A549 (cell line): ENCODE results near the gene PCNX3. TPM values are rescaled to one million over a fixed set of nuclear protein-coding genes. Genes with fewer than 3 reads are reported as not detected.

Experiments
- ATAC-seq, 2 experiments: fragments of 200-7000 bp in 1 of 2; fragments of >200 bp in 1 of 2; cut with Nextera tagmentation in 1 of 2; cut with Tn5 transposase in 1 of 2; 3 replicates each; pipeline versions ENCODE4 v1.8.0 to v1.9.1; 2018 to 2020; ENCODE audit warnings: mild to moderate bottlenecking in 1 of 2, moderate library complexity in 1 of 2
- CTCF ChIA-PET: fragments of 300-600 bp; sonication (Branson Sonifier 250); formaldehyde crosslinking; extraction: SDS; loops from one replicate; lab custom pipeline; 2021; ENCODE audit warnings: antibody characterized with exemption, inconsistent platforms; lab: Yijun Ruan, JAX
- POLR2A ChIA-PET: fragments of 350-600 bp; formaldehyde crosslinking; extraction: SDS; loops from one replicate; lab custom pipeline; 2021; ENCODE audit warnings: antibody characterized with exemption, inconsistent platforms; lab: Yijun Ruan, JAX
- DNase-seq, 2 experiments: peaks; one replicate each; pipeline versions ENCODE4 v3.0.0 to v3.0.0-alpha.2; 2011 to 2016; ENCODE audit warnings: low read depth in 1 of 2, low spot score in 1 of 2
- FAIRE-seq: peaks from 2 replicates; lab custom pipeline; 2011; peaks lifted over from hg19 to GRCh38; lab: Jason Lieb, UNC
- H3K27ac ChIP-seq, 2 experiments: fragments of >200 bp; sonication (Bioruptor Twin); formaldehyde crosslinking; 3 replicates each; pipeline ENCODE4 v1.5.1; 2016 to 2017
- H3K4me1 ChIP-seq: fragments of >200 bp; sonication (Bioruptor Twin); formaldehyde crosslinking; 3 replicates; pipeline ENCODE4 v1.6.1; 2016
- H3K4me2 ChIP-seq: fragments of >200 bp; sonication (Bioruptor Twin); formaldehyde crosslinking; 3 replicates; pipeline ENCODE4 v1.6.1; 2016
- H3K4me3 ChIP-seq: fragments of >200 bp; sonication (Bioruptor Twin); formaldehyde crosslinking; 3 replicates; pipeline ENCODE4 v1.5.1; 2016
- H3K9me3 ChIP-seq: fragments of >200 bp; sonication (Bioruptor Twin); formaldehyde crosslinking; 3 replicates; pipeline ENCODE4 v1.6.1; 2016
- BCL3 ChIP-seq: fragments of >200 bp; sonication (Bioruptor Twin); formaldehyde crosslinking; IDR thresholded peaks from 3 replicates; pipeline ENCODE4 v1.6.1; 2016
- CTCF ChIP-seq: fragments of >200 bp; sonication (Bioruptor Twin); formaldehyde crosslinking; IDR thresholded peaks from 3 replicates; pipeline ENCODE4 v1.5.1; 2016
- GATA3 ChIP-seq: IDR thresholded peaks from 2 replicates; pipeline ENCODE4 v1.6.1; 2012; ENCODE audit warnings: borderline replicate concordance
- HDAC2 ChIP-seq: fragments of 200-600 bp; sonication (generic); IDR thresholded peaks from 2 replicates; pipeline ENCODE4 v1.6.1; 2016
- HOXA7 ChIP-seq: fragments of 250-450 bp; sonication (Bioruptor Pico); IDR thresholded peaks from 2 replicates; pipeline ENCODE4 v1.5.0; 2020; ENCODE audit warnings: mild to moderate bottlenecking, moderate library complexity
- JUNB ChIP-seq: fragments of >200 bp; sonication (Bioruptor Twin); formaldehyde crosslinking; IDR thresholded peaks from 2 replicates; pipeline ENCODE4 v1.6.1; 2016
- KDM1A ChIP-seq: fragments of 200-600 bp; sonication (generic); IDR thresholded peaks from 2 replicates; pipeline ENCODE4 v1.6.1; 2016; ENCODE audit warnings: low read depth, mild to moderate bottlenecking
- MAFK ChIP-seq: fragments of 450-650 bp; IDR thresholded peaks from 2 replicates; pipeline ENCODE4 v1.6.1; 2014; ENCODE audit not compliant: partially characterized antibody
- MAZ ChIP-seq: fragments of 150-350 bp; IDR thresholded peaks from 2 replicates; pipeline ENCODE4 v1.6.1; 2014; ENCODE audit warnings: antibody characterized with exemption, low read depth, low read length, borderline replicate concordance
- NPAS2 ChIP-seq: fragments of 250-450 bp; sonication (Bioruptor Pico); IDR thresholded peaks from 2 replicates; pipeline ENCODE4 v1.8.0; 2022; ENCODE audit warnings: mild to moderate bottlenecking, moderate library complexity, borderline replicate concordance
- NR3C1 ChIP-seq: fragments of >200 bp; sonication (Bioruptor Twin); formaldehyde crosslinking; IDR thresholded peaks from 3 replicates; pipeline ENCODE4 v1.6.1; 2017
- RCOR1 ChIP-seq: fragments of 150-350 bp; IDR thresholded peaks from 2 replicates; pipeline ENCODE4 v1.6.1; 2014; ENCODE audit warnings: antibody characterized with exemption, low read length, low read depth
- RNF2 ChIP-seq: fragments of 200-600 bp; sonication (generic); IDR thresholded peaks from 2 replicates; pipeline ENCODE4 v1.6.1; 2016; ENCODE audit warnings: low read depth, mild to moderate bottlenecking, antibody characterized with exemption, moderate library complexity, borderline replicate concordance
- ZC3H11A ChIP-seq: fragments of 450-650 bp; IDR thresholded peaks from 2 replicates; pipeline ENCODE4 v1.6.1; 2014; ENCODE audit warnings: antibody characterized with exemption, mild to moderate bottlenecking
- WGBS: methylation state at CpG from one replicate; pipeline ENCODE4 v1.1.6; 2017; ENCODE audit errors: missing lambda C conversion rate; 5-methylcytosine and 5-hydroxymethylcytosine counted together
- polyA plus RNA-seq, 4 experiments: library from polyadenylated mRNA; depleted of rRNA in 3 of 4; stranded (reverse); fragments of >200 nt; fragmentation: RNase III in 1 of 4; extraction: RNeasy Plus Mini Kit Qiagen cat#74134 plus additional on column Dnase treatment in 1 of 4; gene quantifications; 2 replicates in 3 of 4; 3 replicates in 1 of 4; pipeline ENCODE4 v1.2.3, GENCODE V29; 2011 to 2017
- TF ChIP-seq, protein P1 (sequence below): fragments of 200-600 bp; sonication (generic); IDR thresholded peaks from 2 replicates; pipeline ENCODE4 v1.6.1; 2016; ENCODE audit warnings: antibody characterized with exemption, mild to moderate bottlenecking, moderate library complexity
- TF ChIP-seq, protein P2 (sequence below): fragments of 150-350 bp; IDR thresholded peaks from 2 replicates; pipeline ENCODE4 v1.6.1; 2014; ENCODE audit warnings: low read depth, mild to moderate bottlenecking, low read length
- TF ChIP-seq, protein P3 (sequence below): fragments of 250-450 bp; sonication (Bioruptor Pico); IDR thresholded peaks from 2 replicates; pipeline ENCODE4 v1.5.0; 2021; ENCODE audit warnings: mild to moderate bottlenecking, moderate library complexity, borderline replicate concordance
- TF ChIP-seq, protein P4 (sequence below): fragments of 450-650 bp; IDR thresholded peaks from 2 replicates; pipeline ENCODE4 v1.6.1; 2014; ENCODE audit warnings: antibody characterized with exemption
- TF ChIP-seq, protein P5 (sequence below): fragments of >200 bp; sonication (Bioruptor Twin); formaldehyde crosslinking; IDR thresholded peaks from 2 replicates; pipeline ENCODE4 v1.6.1; 2016

The PCNX3 gene
- polyA plus RNA-seq, 2 of the 4 experiments (the other 2 are of a cell fraction), result 14.2 to 29.7 TPM

- no peak for FAIRE-seq
- ATAC-seq, result no peak
- 90% methylated on average over 7 of the region's 10 CpGs for WGBS
- DNase-seq, result no peak
- Histone ChIP-seq H3K4me2 (no peak overlapping the region), H3K4me3 (no peak overlapping the region)
- ChIA-PET CTCF (interaction anchor here (1.3 to 14.6 kb wide), 5 partner anchors 10 to 43 kb away, joined by 3 to 249 read pairs (median 26); partner anchors contain the start of genes FAM89B, MAP3K11 and PCNX3), POLR2A (no interaction called here)
- TF ChIP-seq MAZ, result no peak
- no peak for TF ChIP-seq HOXA7 (CRISPR knock-in tag)
- TF ChIP-seq ZC3H11A, result no peak
- TF ChIP-seq, protein P1, sequence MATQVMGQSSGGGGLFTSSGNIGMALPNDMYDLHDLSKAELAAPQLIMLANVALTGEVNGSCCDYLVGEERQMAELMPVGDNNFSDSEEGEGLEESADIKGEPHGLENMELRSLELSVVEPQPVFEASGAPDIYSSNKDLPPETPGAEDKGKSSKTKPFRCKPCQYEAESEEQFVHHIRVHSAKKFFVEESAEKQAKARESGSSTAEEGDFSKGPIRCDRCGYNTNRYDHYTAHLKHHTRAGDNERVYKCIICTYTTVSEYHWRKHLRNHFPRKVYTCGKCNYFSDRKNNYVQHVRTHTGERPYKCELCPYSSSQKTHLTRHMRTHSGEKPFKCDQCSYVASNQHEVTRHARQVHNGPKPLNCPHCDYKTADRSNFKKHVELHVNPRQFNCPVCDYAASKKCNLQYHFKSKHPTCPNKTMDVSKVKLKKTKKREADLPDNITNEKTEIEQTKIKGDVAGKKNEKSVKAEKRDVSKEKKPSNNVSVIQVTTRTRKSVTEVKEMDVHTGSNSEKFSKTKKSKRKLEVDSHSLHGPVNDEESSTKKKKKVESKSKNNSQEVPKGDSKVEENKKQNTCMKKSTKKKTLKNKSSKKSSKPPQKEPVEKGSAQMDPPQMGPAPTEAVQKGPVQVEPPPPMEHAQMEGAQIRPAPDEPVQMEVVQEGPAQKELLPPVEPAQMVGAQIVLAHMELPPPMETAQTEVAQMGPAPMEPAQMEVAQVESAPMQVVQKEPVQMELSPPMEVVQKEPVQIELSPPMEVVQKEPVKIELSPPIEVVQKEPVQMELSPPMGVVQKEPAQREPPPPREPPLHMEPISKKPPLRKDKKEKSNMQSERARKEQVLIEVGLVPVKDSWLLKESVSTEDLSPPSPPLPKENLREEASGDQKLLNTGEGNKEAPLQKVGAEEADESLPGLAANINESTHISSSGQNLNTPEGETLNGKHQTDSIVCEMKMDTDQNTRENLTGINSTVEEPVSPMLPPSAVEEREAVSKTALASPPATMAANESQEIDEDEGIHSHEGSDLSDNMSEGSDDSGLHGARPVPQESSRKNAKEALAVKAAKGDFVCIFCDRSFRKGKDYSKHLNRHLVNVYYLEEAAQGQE, result no peak
- no peak for TF ChIP-seq GATA3
- TF ChIP-seq, protein P2, sequence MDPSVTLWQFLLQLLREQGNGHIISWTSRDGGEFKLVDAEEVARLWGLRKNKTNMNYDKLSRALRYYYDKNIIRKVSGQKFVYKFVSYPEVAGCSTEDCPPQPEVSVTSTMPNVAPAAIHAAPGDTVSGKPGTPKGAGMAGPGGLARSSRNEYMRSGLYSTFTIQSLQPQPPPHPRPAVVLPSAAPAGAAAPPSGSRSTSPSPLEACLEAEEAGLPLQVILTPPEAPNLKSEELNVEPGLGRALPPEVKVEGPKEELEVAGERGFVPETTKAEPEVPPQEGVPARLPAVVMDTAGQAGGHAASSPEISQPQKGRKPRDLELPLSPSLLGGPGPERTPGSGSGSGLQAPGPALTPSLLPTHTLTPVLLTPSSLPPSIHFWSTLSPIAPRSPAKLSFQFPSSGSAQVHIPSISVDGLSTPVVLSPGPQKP, result no peak
- no peak for TF ChIP-seq NR3C1
- no peak for TF ChIP-seq RCOR1
- TF ChIP-seq, all 56 proteins: peak for 0
- H3K27ac ChIP-seq, result no peak overlapping the region
- H3K4me1 ChIP-seq, result peaks cover 16% of the 10 kb centered on the region
- no peaks in the 10 kb centered on the region for H3K9me3 ChIP-seq
Measured at GRCh38 chr11:65583589-65583988, 32.0 kb upstream of the PCNX3 start.

DNA sequence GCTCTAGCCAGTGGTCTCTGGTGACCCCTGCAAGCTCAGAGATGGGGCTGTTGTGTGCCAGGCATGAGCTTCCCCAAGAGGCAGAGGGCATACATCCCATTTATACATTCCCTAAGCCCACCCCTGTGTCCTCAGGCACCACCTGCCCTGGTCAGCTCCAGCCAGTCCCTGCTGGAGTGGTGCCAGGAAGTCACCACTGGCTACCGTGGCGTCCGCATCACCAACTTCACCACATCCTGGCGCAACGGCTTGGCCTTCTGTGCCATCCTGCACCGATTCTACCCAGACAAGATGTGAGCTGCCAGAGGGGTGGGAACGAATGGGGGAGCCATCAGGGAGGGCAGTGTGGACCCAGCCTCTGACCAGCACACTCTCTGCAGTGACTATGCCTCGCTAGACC lies 31.5 kb upstream of the PCNX3 start:
- Histone ChIP-seq H3K27ac (no peak overlapping the region), H3K9me3 (no peaks in the 10 kb centered on the region), H3K4me3 (no peak overlapping the region), H3K4me1 (peaks cover 15% of the 10 kb centered on the region), H3K4me2 (no peak overlapping the region)
- 87% methylated on average over 8 of the region's 8 CpGs for WGBS
- ChIA-PET POLR2A (no interaction called here), CTCF (interaction anchor here (1.3 to 14.6 kb wide), 4 partner anchors 9 to 41 kb away, joined by 3 to 249 read pairs (median 37); partner anchors contain the start of genes FAM89B, MAP3K11 and PCNX3)
- DNase-seq (no peak), ATAC-seq (no peak), FAIRE-seq (no peak)
- TF ChIP-seq NPAS2 (CRISPR knock-in tag) (no peak), KDM1A (no peak), BCL3 (no peak), JUNB (no peak), HDAC2 (no peak), CTCF (no peak), RNF2 (no peak), MAFK (no peak)
- TF ChIP-seq, protein P3, sequence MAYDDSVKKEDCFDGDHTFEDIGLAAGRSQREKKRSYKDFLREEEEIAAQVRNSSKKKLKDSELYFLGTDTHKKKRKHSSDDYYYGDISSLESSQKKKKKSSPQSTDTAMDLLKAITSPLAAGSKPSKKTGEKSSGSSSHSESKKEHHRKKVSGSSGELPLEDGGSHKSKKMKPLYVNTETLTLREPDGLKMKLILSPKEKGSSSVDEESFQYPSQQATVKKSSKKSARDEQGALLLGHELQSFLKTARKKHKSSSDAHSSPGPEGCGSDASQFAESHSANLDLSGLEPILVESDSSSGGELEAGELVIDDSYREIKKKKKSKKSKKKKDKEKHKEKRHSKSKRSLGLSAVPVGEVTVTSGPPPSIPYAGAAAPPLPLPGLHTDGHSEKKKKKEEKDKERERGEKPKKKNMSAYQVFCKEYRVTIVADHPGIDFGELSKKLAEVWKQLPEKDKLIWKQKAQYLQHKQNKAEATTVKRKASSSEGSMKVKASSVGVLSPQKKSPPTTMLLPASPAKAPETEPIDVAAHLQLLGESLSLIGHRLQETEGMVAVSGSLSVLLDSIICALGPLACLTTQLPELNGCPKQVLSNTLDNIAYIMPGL (CRISPR knock-in tag), result no peak
- TF ChIP-seq, protein P2, result no peak
- TF ChIP-seq, protein P4, sequence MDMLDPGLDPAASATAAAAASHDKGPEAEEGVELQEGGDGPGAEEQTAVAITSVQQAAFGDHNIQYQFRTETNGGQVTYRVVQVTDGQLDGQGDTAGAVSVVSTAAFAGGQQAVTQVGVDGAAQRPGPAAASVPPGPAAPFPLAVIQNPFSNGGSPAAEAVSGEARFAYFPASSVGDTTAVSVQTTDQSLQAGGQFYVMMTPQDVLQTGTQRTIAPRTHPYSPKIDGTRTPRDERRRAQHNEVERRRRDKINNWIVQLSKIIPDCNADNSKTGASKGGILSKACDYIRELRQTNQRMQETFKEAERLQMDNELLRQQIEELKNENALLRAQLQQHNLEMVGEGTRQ, result no peak
- TF ChIP-seq, protein P1, result no peak
- TF ChIP-seq, protein P5, sequence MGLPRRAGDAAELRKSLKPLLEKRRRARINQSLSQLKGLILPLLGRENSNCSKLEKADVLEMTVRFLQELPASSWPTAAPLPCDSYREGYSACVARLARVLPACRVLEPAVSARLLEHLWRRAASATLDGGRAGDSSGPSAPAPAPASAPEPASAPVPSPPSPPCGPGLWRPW, result no peak
